H1 (cell line): ENCODE measurements around the gene UBALD1. TPM values are rescaled to one million over a fixed set of nuclear protein-coding genes. Genes with fewer than 3 reads are reported as not detected.

Source experiments
- CTCF ChIA-PET: fragments of 300-600 bp; sonication (Branson Sonifier 250); formaldehyde crosslinking; loops from one replicate; lab custom pipeline; 2021; ENCODE audit not compliant: partially characterized antibody; lab: Charles Lee
- POLR2A ChIA-PET: fragments of 300-600 bp; sonication (Branson Sonifier 250); formaldehyde crosslinking; loops from one replicate; lab custom pipeline; 2021; ENCODE audit warnings: inconsistent platforms; ENCODE audit not compliant: partially characterized antibody; lab: Charles Lee
- DNase-seq, 2 experiments: peaks; one replicate each; pipeline versions ENCODE4 v3.0.0 to v3.0.0-alpha.2; 2010 to 2022; ENCODE audit warnings: low spot score in 2 of 2, low read depth in 1 of 2, mixed read lengths in 1 of 2
- FAIRE-seq: peaks from 2 replicates; lab custom pipeline; 2011; peaks lifted over from hg19 to GRCh38; lab: Jason Lieb, UNC
- H2AFZ ChIP-seq: 2 replicates; pipeline ENCODE4 v1.8.1; 2012; ENCODE audit warnings: low read length, inconsistent platforms
- H2AK5ac ChIP-seq: 2 replicates; pipeline ENCODE4 v1.6.1; 2013; ENCODE audit warnings: low read depth, low read length
- H2BK120ac ChIP-seq: replicated peaks from 2 replicates; pipeline ENCODE3; 2013; ENCODE audit warnings: low read depth, low read length, inconsistent platforms
- H2BK12ac ChIP-seq: 2 replicates; pipeline ENCODE4 v1.6.1; 2013; ENCODE audit warnings: low read depth, low read length
- H2BK15ac ChIP-seq: 2 replicates; pipeline ENCODE4 v1.6.1; 2013; ENCODE audit warnings: low read length
- H2BK20ac ChIP-seq: 2 replicates; pipeline ENCODE4 v1.6.1; 2013; ENCODE audit warnings: low read length
- H2BK5ac ChIP-seq: 2 replicates; pipeline ENCODE4 v1.6.1; 2013; ENCODE audit warnings: low read depth, low read length
- H3K14ac ChIP-seq: 2 replicates; pipeline ENCODE4 v1.6.1; 2013; ENCODE audit warnings: inconsistent platforms; ENCODE audit not compliant: insufficient read length
- H3K18ac ChIP-seq: 2 replicates; pipeline ENCODE4 v1.6.1; 2013; ENCODE audit warnings: low read length; ENCODE audit errors: extremely low read depth
- H3K23ac ChIP-seq: 2 replicates; pipeline ENCODE4 v1.6.1; 2013; ENCODE audit warnings: inconsistent platforms; ENCODE audit not compliant: insufficient read length
- H3K23me2 ChIP-seq: 2 replicates; pipeline ENCODE4 v1.6.1; 2013; ENCODE audit warnings: low read depth, low read length
- H3K27ac ChIP-seq: 2 replicates; pipeline ENCODE4 v1.6.1; 2011; ENCODE audit warnings: low read depth, low read length, inconsistent platforms
- H3K27me3 ChIP-seq, 4 experiments: replicated peaks in 1 of 4; 1 replicate in 1 of 4; 2 replicates in 3 of 4; pipeline versions ENCODE4 v1.6.1 to v1.8.1; 2011 to 2013; ENCODE audit warnings: low read length in 3 of 4, mild to moderate bottlenecking in 3 of 4, inconsistent platforms in 2 of 4, mixed read lengths in 2 of 4, moderate library complexity in 1 of 4; ENCODE audit not compliant: control insufficient read depth in 3 of 4, insufficient read depth in 3 of 4; ENCODE audit errors: extremely low read depth in 1 of 4
- H3K36me3 ChIP-seq, 4 experiments: 2 replicates each; pipeline versions ENCODE4 v1.6.1 to v1.8.1; 2011 to 2013; ENCODE audit warnings: mild to moderate bottlenecking in 4 of 4, low read length in 3 of 4, moderate library complexity in 2 of 4, control low read depth in 1 of 4, inconsistent platforms in 1 of 4; ENCODE audit not compliant: insufficient read depth in 4 of 4, control insufficient read depth in 2 of 4
- H3K4ac ChIP-seq: replicated peaks from 2 replicates; pipeline ENCODE3; 2013; ENCODE audit warnings: low read length, low read depth, mixed read lengths, inconsistent platforms; ENCODE audit not compliant: insufficient read length
- H3K4me1 ChIP-seq, 4 experiments: replicated peaks in 1 of 4; 1 replicate in 1 of 4; 2 replicates in 3 of 4; pipeline versions ENCODE4 v1.6.1 to v1.8.1; 2011 to 2013; ENCODE audit warnings: low read length in 3 of 4, inconsistent platforms in 2 of 4, mixed read lengths in 1 of 4; ENCODE audit not compliant: insufficient read depth in 4 of 4, control insufficient read depth in 3 of 4
- H3K4me2 ChIP-seq, 2 experiments: 2 replicates each; pipeline versions ENCODE4 v1.6.1 to v1.8.1; 2011 to 2013; ENCODE audit warnings: low read depth in 2 of 2, low read length in 2 of 2, control low read depth in 1 of 2, inconsistent platforms in 1 of 2, mild to moderate bottlenecking in 1 of 2; ENCODE audit not compliant: insufficient read depth in 1 of 2
- H3K4me3 ChIP-seq, 4 experiments: fragments of 200-600, 300-600 bp in 1 of 4; sonication (generic), shearing (Covaris generic), sonication (Bioruptor Twin) in 1 of 4; 2 replicates each; pipeline versions ENCODE4 v1.5.1 to v1.8.1; 2011 to 2016; ENCODE audit warnings: low read length in 4 of 4, low read depth in 3 of 4, control low read depth in 2 of 4, inconsistent platforms in 2 of 4, mild to moderate bottlenecking in 2 of 4, mixed read lengths in 1 of 4, moderate library complexity in 1 of 4; ENCODE audit not compliant: insufficient read depth in 2 of 4; ENCODE audit errors: extremely low read depth in 1 of 4
- H3K56ac ChIP-seq: replicated peaks from 2 replicates; pipeline ENCODE3; 2013; ENCODE audit warnings: low read depth, mild to moderate bottlenecking, mixed read lengths, low read length, inconsistent platforms; ENCODE audit not compliant: insufficient read length
- H3K79me1 ChIP-seq: 2 replicates; pipeline ENCODE4 v1.6.1; 2013; ENCODE audit warnings: low read depth, low read length, control low read depth
- H3K79me2 ChIP-seq, 2 experiments: 2 replicates each; pipeline versions ENCODE4 v1.6.1 to v1.8.1; 2012 to 2013; ENCODE audit warnings: low read length in 2 of 2, mild to moderate bottlenecking in 2 of 2, inconsistent platforms in 1 of 2; ENCODE audit not compliant: insufficient read depth in 2 of 2, control insufficient read depth in 1 of 2
- H3K9ac ChIP-seq, 4 experiments: replicated peaks in 1 of 4; 1 replicate in 1 of 4; 2 replicates in 3 of 4; pipeline versions ENCODE4 v1.6.1 to v1.8.1; 2011 to 2013; ENCODE audit warnings: low read depth in 3 of 4, low read length in 3 of 4, control low read depth in 2 of 4, mild to moderate bottlenecking in 2 of 4, moderate library complexity in 2 of 4, inconsistent platforms in 1 of 4; ENCODE audit errors: extremely low read depth in 1 of 4
- H3K9me3 ChIP-seq, 2 experiments: 2 replicates each; pipeline versions ENCODE4 v1.6.1 to v1.8.1; 2012 to 2013; ENCODE audit warnings: mild to moderate bottlenecking in 2 of 2, moderate library complexity in 2 of 2, control low read depth in 1 of 2, inconsistent platforms in 1 of 2, low read depth in 1 of 2, low read length in 1 of 2, mixed read lengths in 1 of 2; ENCODE audit not compliant: insufficient read depth in 2 of 2
- H4K20me1 ChIP-seq, 2 experiments: replicated peaks in 1 of 2; 2 replicates each; pipeline versions ENCODE3 to v1.8.1; 2011 to 2013; ENCODE audit warnings: inconsistent platforms in 2 of 2, low read length in 2 of 2, mild to moderate bottlenecking in 1 of 2; ENCODE audit not compliant: insufficient read depth in 2 of 2, control insufficient read depth in 1 of 2
- H4K5ac ChIP-seq: 2 replicates; pipeline ENCODE4 v1.6.1; 2013; ENCODE audit warnings: low read length, low read depth, mixed read lengths, inconsistent platforms; ENCODE audit not compliant: insufficient read length
- H4K8ac ChIP-seq: 2 replicates; pipeline ENCODE4 v1.8.0; 2013; ENCODE audit warnings: mild to moderate bottlenecking, moderate library complexity, low read length, inconsistent platforms; ENCODE audit not compliant: insufficient read depth; ENCODE audit errors: extremely low read depth
- H4K91ac ChIP-seq: replicated peaks from 2 replicates; pipeline ENCODE3; 2013; ENCODE audit warnings: low read length, mixed read lengths, inconsistent platforms; ENCODE audit not compliant: insufficient read length
- ASH2L ChIP-seq: fragments of 200-600, 300-600 bp; sonication (generic); IDR thresholded peaks from one replicate; pipeline ENCODE4 v1.7.1; 2017; ENCODE audit warnings: low read length
- BRCA1 ChIP-seq: IDR thresholded peaks from 2 replicates; pipeline ENCODE4 v1.6.1; 2012; ENCODE audit warnings: low read depth, low read length, improper control_type of control experiment
- GABPA ChIP-seq: IDR thresholded peaks from 2 replicates; pipeline ENCODE4 v1.6.1; 2011; ENCODE audit warnings: mild to moderate bottlenecking, low read length, moderate library complexity, borderline replicate concordance; ENCODE audit not compliant: insufficient read depth
- GTF2F1 ChIP-seq: IDR thresholded peaks from 2 replicates; pipeline ENCODE4 v1.6.1; 2012; ENCODE audit warnings: low read depth, low read length, improper control_type of control experiment, borderline replicate concordance
- KDM4A ChIP-seq: IDR thresholded peaks from one replicate; pipeline ENCODE4 v1.7.1; 2012; ENCODE audit warnings: low read depth, mild to moderate bottlenecking, moderate library complexity, low read length, inconsistent platforms; ENCODE audit not compliant: severe bottlenecking
- PHF8 ChIP-seq: fragments of 200-600 bp; sonication (generic); conservative IDR thresholded peaks from 2 replicates; pipeline ENCODE4 v1.7.1; 2012; ENCODE audit warnings: low read depth, mild to moderate bottlenecking, inconsistent platforms, low read length, moderate library complexity
- SP2 ChIP-seq: IDR thresholded peaks from 2 replicates; pipeline ENCODE4 v1.6.1; 2012; ENCODE audit warnings: mild to moderate bottlenecking, low read length, inconsistent platforms
- TAF7 ChIP-seq: optimal IDR thresholded peaks from 2 replicates; pipeline ENCODE3; 2011; ENCODE audit warnings: low read depth, mild to moderate bottlenecking, inconsistent platforms, low read length, moderate library complexity, borderline replicate concordance
- WGBS, 2 experiments: shearing (Covaris generic) in 1 of 2; methylation state at CpG; one replicate each; pipeline versions ENCODE4 v1.1.6 to v1.1.7; 2013 to 2015; ENCODE audit warnings: low lambda C conversion rate in 2 of 2, mixed read lengths in 2 of 2, inconsistent platforms in 1 of 2, low coverage in 1 of 2, missing lambda C conversion rate in 1 of 2; ENCODE audit not compliant: insufficient replicate concordance in 2 of 2, insufficient coverage in 1 of 2, insufficient read length in 1 of 2; ENCODE audit errors: extremely low coverage in 1 of 2, missing lambda C conversion rate in 1 of 2; 5-methylcytosine and 5-hydroxymethylcytosine counted together
- polyA plus RNA-seq, 7 experiments: library from polyadenylated mRNA; depleted of rRNA in 3 of 7; stranded (reverse) in 5 of 7; unstranded in 2 of 7; fragments of >200 nt in 5 of 7; fragments of 200-250 nt in 2 of 7; gene quantifications; 1 replicate in 5 of 7; 2 replicates in 1 of 7; 4 replicates in 1 of 7; pipeline versions ENCODE4 v1.2.1 to v1.2.3, GENCODE V29; 2011 to 2013; ENCODE audit warnings: missing spikeins in 2 of 7, mixed read lengths in 2 of 7
- total RNA-seq: library from RNA; stranded (reverse); fragmentation: NEBNext Ultra II Directional; extraction: Animal tissue kit (Norgen Biotek cat#: 25700); gene quantifications from 2 replicates; pipeline ENCODE4 v1.2.1, GENCODE V29; 2021

Gene UBALD1
- total and polyA plus RNA-seq, 2 of the 8 experiments (the other 6 are each of a cell fraction or from before 2014, with no cell fraction given): 28.6 to 62.0 TPM

DNA sequence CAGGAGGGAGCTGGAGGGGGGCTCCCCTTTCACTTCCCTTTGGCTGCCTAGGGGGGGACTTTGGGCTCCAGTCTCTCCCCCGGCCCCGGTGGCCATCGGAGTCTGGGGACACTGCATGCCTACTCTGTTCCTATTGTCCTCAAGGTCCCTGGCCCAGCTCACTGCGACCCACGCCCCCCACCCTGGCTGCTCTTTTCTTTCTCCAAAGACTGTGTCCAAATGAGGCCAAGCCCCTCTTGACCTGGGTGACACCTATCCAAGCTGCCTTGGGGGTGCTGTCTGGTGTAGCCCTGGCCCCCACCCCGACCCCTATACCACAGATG lies 12.9 kb downstream of the UBALD1 start:
- H4K20me1 ChIP-seq: no peaks in the 10 kb centered on the region
- H4K8ac ChIP-seq: no peak overlapping the region
- no peak overlapping the region for H4K5ac ChIP-seq
- no peaks in the 10 kb centered on the region for H3K79me2 ChIP-seq
- no peak overlapping the region for H3K9ac ChIP-seq
- no peak for TF ChIP-seq BRCA1
- no peak for TF ChIP-seq ASH2L
- no peak for TF ChIP-seq PHF8
- no peak for TF ChIP-seq SP2
- TF ChIP-seq KDM4A: no peak
- TF ChIP-seq GTF2F1: no peak
- no peak for TF ChIP-seq GABPA
- no peak for TF ChIP-seq TAF7
- TF ChIP-seq, all 59 proteins: peak for 0
- FAIRE-seq (no peak), DNase-seq (no peak)
- H3K4me2 ChIP-seq: no peak overlapping the region
- H3K9me3 ChIP-seq: no peaks in the 10 kb centered on the region
- H2BK15ac ChIP-seq: no peak overlapping the region
- no peaks in the 10 kb centered on the region for H3K36me3 ChIP-seq
- CTCF ChIA-PET: interaction anchor here (1.5 to 2.2 kb wide), 2 partner anchors 16 to 84 kb away, joined by 5 to 6 read pairs; no protein-coding TSS in a partner anchor
- no peaks in the 10 kb centered on the region; the same call in 1 of the 2 replicates for H3K79me1 ChIP-seq
- H3K14ac ChIP-seq: no peak overlapping the region
- H3K23ac ChIP-seq: no peak overlapping the region
- POLR2A ChIA-PET: interaction anchor here (0.6 to 7.6 kb wide), 6 partner anchors 9 to 92 kb away, joined by 3 to 55 read pairs (median 4); partner anchors contain the start of gene UBALD1
- H3K23me2 ChIP-seq: no peaks in the 10 kb centered on the region
- no peak overlapping the region for H2AK5ac ChIP-seq
- H2BK12ac ChIP-seq: no peak overlapping the region
- H4K91ac ChIP-seq: no peak overlapping the region
- no peak overlapping the region for H3K4me3 ChIP-seq
- no peak overlapping the region for H2BK120ac ChIP-seq
- H3K27ac ChIP-seq: no peak overlapping the region
- H3K27me3 ChIP-seq: no peaks in the 10 kb centered on the region; a peak in 1 of 7 replicates
- H3K56ac ChIP-seq: no peak overlapping the region
- no peak overlapping the region for H3K4ac ChIP-seq
- peaks cover 0 to 14% (median 6%) of the 10 kb centered on the region in 4 experiments; a peak in 6 of 7 replicates for H3K4me1 ChIP-seq
- WGBS, 2 experiments: 85% methylated on average over 6 of the region's 6 CpGs; no CpG with 5 or more reads in 1 of the 2 experiments
- H3K18ac ChIP-seq: no peak overlapping the region
- H2AFZ ChIP-seq: no peak overlapping the region
- H2BK5ac ChIP-seq: no peak overlapping the region
- H2BK20ac ChIP-seq: no peak overlapping the region
